Neuronal stem cell (in vitro differentiated cells): Measurements from ENCODE around the gene ZFYVE9. TPM values are rescaled to one million over a fixed set of nuclear protein-coding genes. Genes with fewer than 3 reads are reported as not detected.
"Not testable (repeated sequence)": the region's sequence is repeated elsewhere in the genome, so short reads cannot be mapped to it uniquely, and the experiment has no call there.

Experiments
- DNase-seq: peaks from one replicate; pipeline ENCODE4 v3.0.0-alpha.2; 2013; ENCODE audit warnings: low spot score
- H2AFZ ChIP-seq: one replicate; pipeline ENCODE4 v1.6.1; 2013; ENCODE audit warnings: mild to moderate bottlenecking, low read length, inconsistent platforms
- H2AK5ac ChIP-seq: 2 replicates; pipeline ENCODE4 v1.6.1; 2013; ENCODE audit warnings: low read depth, mild to moderate bottlenecking, inconsistent platforms, low read length, moderate library complexity, mixed read lengths
- H2BK120ac ChIP-seq: 2 replicates; pipeline ENCODE4 v1.6.1; 2013; ENCODE audit warnings: low read depth, mild to moderate bottlenecking, inconsistent platforms, low read length, moderate library complexity, mixed read lengths
- H2BK12ac ChIP-seq: one replicate; pipeline ENCODE4 v1.6.1; 2013; ENCODE audit warnings: low read length, inconsistent platforms
- H2BK15ac ChIP-seq: 2 replicates; pipeline ENCODE4 v1.6.1; 2013; ENCODE audit warnings: mild to moderate bottlenecking, low read length, inconsistent platforms, mixed read lengths
- H2BK5ac ChIP-seq: one replicate; pipeline ENCODE4 v1.6.1; 2013; ENCODE audit warnings: inconsistent platforms, mild to moderate bottlenecking, low read length, moderate library complexity
- H3K14ac ChIP-seq: one replicate; pipeline ENCODE4 v1.6.1; 2013; ENCODE audit warnings: low read length, inconsistent platforms
- H3K18ac ChIP-seq: 2 replicates; pipeline ENCODE4 v1.6.1; 2013; ENCODE audit warnings: low read length, inconsistent platforms
- H3K23ac ChIP-seq: 2 replicates; pipeline ENCODE4 v1.6.1; 2013; ENCODE audit warnings: low read depth, mild to moderate bottlenecking, mixed read lengths, low read length, inconsistent platforms; ENCODE audit not compliant: poor library complexity
- H3K27ac ChIP-seq: replicated peaks from 3 replicates; pipeline ENCODE4 v1.5.1; 2013; ENCODE audit warnings: low read length, inconsistent platforms
- H3K27me3 ChIP-seq, 3 experiments: 2 replicates each; pipeline ENCODE4 v1.6.1; 2013; ENCODE audit warnings: low read length in 3 of 3, mild to moderate bottlenecking in 2 of 3, inconsistent platforms in 1 of 3, low read depth in 1 of 3, mixed read lengths in 1 of 3, moderate library complexity in 1 of 3; ENCODE audit not compliant: control insufficient read depth in 3 of 3, insufficient read depth in 3 of 3
- H3K36me3 ChIP-seq, 2 donors: replicated peaks in 1 of 2; 2 replicates each; pipeline ENCODE4 v1.6.1; 2013; ENCODE audit warnings: low read length in 2 of 2; ENCODE audit not compliant: control insufficient read depth in 2 of 2, insufficient read depth in 2 of 2
- H3K4ac ChIP-seq: 2 replicates; pipeline ENCODE4 v1.6.1; 2013; ENCODE audit warnings: inconsistent platforms, mild to moderate bottlenecking, low read length, moderate library complexity
- H3K4me1 ChIP-seq, 2 donors: 1 replicate in 1 of 2; 2 replicates in 1 of 2; pipeline ENCODE4 v1.6.1; 2013; ENCODE audit warnings: low read length in 2 of 2, low read depth in 1 of 2; ENCODE audit not compliant: control insufficient read depth in 2 of 2, insufficient read depth in 1 of 2
- H3K4me2 ChIP-seq: one replicate; pipeline ENCODE4 v1.6.1; 2013; ENCODE audit warnings: mild to moderate bottlenecking, low read length, inconsistent platforms; ENCODE audit not compliant: insufficient read depth, poor library complexity, severe bottlenecking
- H3K4me3 ChIP-seq, 2 donors: 2 replicates each; pipeline ENCODE4 v1.5.1; 2013; ENCODE audit warnings: low read length in 2 of 2, mild to moderate bottlenecking in 2 of 2, inconsistent platforms in 1 of 2, moderate library complexity in 1 of 2
- H3K79me1 ChIP-seq: one replicate; pipeline ENCODE4 v1.6.1; 2013; ENCODE audit warnings: low read depth, mild to moderate bottlenecking, inconsistent platforms, low read length, moderate library complexity
- H3K9ac ChIP-seq: one replicate; pipeline ENCODE4 v1.6.1; 2013; ENCODE audit warnings: mild to moderate bottlenecking, low read depth, low read length, inconsistent platforms; ENCODE audit not compliant: poor library complexity
- H3K9me3 ChIP-seq, 2 donors: replicated peaks in 1 of 2; 2 replicates each; pipeline versions ENCODE3 to v1.6.1; 2013; ENCODE audit warnings: low read length in 2 of 2, mild to moderate bottlenecking in 2 of 2, inconsistent platforms in 1 of 2, low read depth in 1 of 2, mixed read lengths in 1 of 2, moderate library complexity in 1 of 2; ENCODE audit not compliant: control insufficient read depth in 2 of 2, insufficient read depth in 1 of 2
- H4K8ac ChIP-seq: one replicate; pipeline ENCODE4 v1.6.1; 2013; ENCODE audit warnings: low read depth, mild to moderate bottlenecking, inconsistent platforms, low read length, moderate library complexity
- H4K91ac ChIP-seq: one replicate; pipeline ENCODE4 v1.6.1; 2013; ENCODE audit warnings: low read length, low read depth, mild to moderate bottlenecking, inconsistent platforms; ENCODE audit not compliant: poor library complexity
- WGBS, 2 donors: extraction: QIAGEN DNeasy Blood & Tissue Kit; methylation state at CpG; one replicate each; pipeline ENCODE4 v1.1.7; 2013; ENCODE audit warnings: missing lambda C conversion rate in 2 of 2, mixed read lengths in 1 of 2; ENCODE audit not compliant: insufficient read length in 2 of 2, insufficient replicate concordance in 1 of 2; ENCODE audit errors: extremely low coverage in 2 of 2; 5-methylcytosine and 5-hydroxymethylcytosine counted together
- polyA plus RNA-seq, 2 experiments: library from polyadenylated mRNA; stranded (reverse); fragments of 200-250 nt; gene quantifications; one replicate each; pipeline ENCODE4 v1.2.3, GENCODE V29; 2013

Gene ZFYVE9
- 12.9 TPM for polyA plus RNA-seq (2013, experiment 1 of 2)
- 12.8 TPM for polyA plus RNA-seq (2013, experiment 2 of 2)

DNA sequence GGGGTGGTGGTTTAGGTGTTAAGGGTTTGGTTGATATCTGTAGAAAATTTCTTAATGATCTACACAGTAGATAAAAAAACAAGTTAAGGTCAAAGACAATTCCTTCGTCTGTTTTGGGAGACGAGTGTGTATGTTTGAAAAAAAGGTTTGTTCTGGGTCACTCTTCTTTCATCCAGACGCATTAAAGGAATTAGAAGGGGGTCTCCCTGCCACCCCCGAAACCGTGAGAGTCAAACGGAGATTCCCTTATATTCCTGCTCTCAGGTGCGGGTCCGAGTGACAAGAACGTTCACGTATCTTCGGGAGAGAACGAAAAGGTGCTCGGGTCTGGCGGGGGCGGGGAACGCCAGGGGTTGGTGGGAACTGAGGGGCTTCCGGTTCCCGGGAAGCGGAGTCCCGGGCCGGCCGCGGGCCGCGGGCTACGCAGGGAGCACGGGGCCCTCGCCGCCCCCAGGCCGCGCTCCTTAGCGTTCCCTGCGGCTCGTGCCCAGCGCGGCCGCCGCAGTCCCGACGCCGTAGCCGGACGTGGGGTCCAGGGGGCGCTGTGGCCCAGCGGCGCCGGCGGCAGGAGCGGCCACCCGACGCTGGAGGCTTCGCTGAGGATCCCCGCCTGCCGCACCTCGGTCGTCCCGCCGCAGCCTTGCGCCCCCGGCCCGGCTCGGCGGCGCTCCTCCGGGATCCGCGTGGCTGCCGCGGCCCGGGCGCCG lies at the start of gene ZFYVE9:
ZFYVE9 (plus strand) TSS at position 577 of the 707 bp plus-strand sequence. CDS start 91,118 bp downstream, outside the sequence.
- peak within 1 kb of the TSS; percentile 89 for H3K27ac ChIP-seq
- H2BK12ac ChIP-seq = peak within 1 kb of the TSS; percentile 58
- peaks cover 0 to 1% of the 10 kb centered on the region in 2 donors for H3K9me3 ChIP-seq
- WGBS, 2 donors = no CpG with 5 or more reads among the region's 72 CpGs
- peak within 1 kb of the TSS; percentile 94 for H3K14ac ChIP-seq
- H3K36me3 ChIP-seq = no peaks in the 10 kb centered on the region
- H3K23ac ChIP-seq = peak within 1 kb of the TSS; percentile 93
- peak within 1 kb of the TSS; percentile 95 for H3K9ac ChIP-seq
- H3K79me1 ChIP-seq = peaks cover 8% of the 10 kb centered on the region
- H4K8ac ChIP-seq = peak within 1 kb of the TSS; percentile 65
- peak within 1 kb of the TSS; percentile 84 for H3K4ac ChIP-seq
- H3K4me1 ChIP-seq = peaks cover 0 to 4% of the 10 kb centered on the region in 2 donors
- peak; percentile 85 for DNase-seq
- no peak within 1 kb of the TSS for H4K91ac ChIP-seq
- peak within 1 kb of the TSS; percentile 99 for H3K18ac ChIP-seq
- peak within 1 kb of the TSS; percentile 90 for H2BK5ac ChIP-seq
- H3K4me2 ChIP-seq = peak within 1 kb of the TSS; percentile 73
- H2BK15ac ChIP-seq = peak within 1 kb of the TSS; percentile 92
- H3K27me3 ChIP-seq = peaks cover 0 to 13% (median 0%) of the 10 kb centered on the region in 3 experiments
- H3K4me3 ChIP-seq = peak within 1 kb of the TSS; percentile 57 to 94
- H2AK5ac ChIP-seq = peak within 1 kb of the TSS; percentile 56
- peak within 1 kb of the TSS; percentile 96 for H2AFZ ChIP-seq
- peak within 1 kb of the TSS; percentile 18 for H2BK120ac ChIP-seq

GRCh38 chr1:52094300-52094699 lies 47.6 kb upstream of the ZFYVE9 start:
- not testable (repeated sequence) for H2AK5ac ChIP-seq, H4K91ac ChIP-seq, H3K9me3 ChIP-seq, H2BK15ac ChIP-seq, H2BK120ac ChIP-seq, H3K14ac ChIP-seq, H3K4me3 ChIP-seq, H3K23ac ChIP-seq, H3K9ac ChIP-seq, H3K27ac ChIP-seq, H2AFZ ChIP-seq, H2BK5ac ChIP-seq, H3K79me1 ChIP-seq, H4K8ac ChIP-seq, H3K4me2 ChIP-seq, H3K4ac ChIP-seq, H3K27me3 ChIP-seq, H2BK12ac ChIP-seq, H3K4me1 ChIP-seq, H3K18ac ChIP-seq, DNase-seq
- no CpG with 5 or more reads among the region's 7 CpGs for WGBS, 2 donors
- H3K36me3 ChIP-seq = peaks cover 4 to 31% of the 10 kb centered on the region in 2 donors

DNA sequence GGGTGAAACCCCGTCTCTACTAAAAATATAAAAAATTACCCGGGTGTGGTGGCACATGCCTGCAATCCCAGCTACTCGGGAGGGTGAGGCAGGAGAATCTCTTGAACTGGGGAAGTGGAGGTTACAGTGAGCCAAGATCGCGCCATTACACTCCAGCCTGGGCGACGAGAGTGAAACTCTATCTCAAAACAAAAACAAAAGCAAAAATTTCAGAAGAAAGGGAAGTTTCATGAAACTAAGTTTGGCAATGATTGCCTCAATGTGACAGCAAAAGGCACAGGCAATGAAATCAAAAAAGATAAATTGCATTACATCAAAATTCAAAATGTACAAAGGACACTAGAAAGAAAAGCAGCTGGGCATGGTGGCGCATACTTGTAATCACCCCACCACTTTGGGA lies 45.7 kb upstream of the ZFYVE9 start:
- H4K8ac ChIP-seq = no peak overlapping the region
- no peak overlapping the region for H3K9ac ChIP-seq
- no peak for DNase-seq
- peaks cover 3 to 6% of the 10 kb centered on the region in 2 donors for H3K4me1 ChIP-seq
- H2AK5ac ChIP-seq = no peak overlapping the region
- no peak overlapping the region for H3K4me3 ChIP-seq
- H2BK120ac ChIP-seq = no peak overlapping the region
- H3K27ac ChIP-seq = no peak overlapping the region
- H3K27me3 ChIP-seq = peaks cover 0 to 11% (median 0%) of the 10 kb centered on the region in 3 experiments
- no CpG with 5 or more reads among the region's 8 CpGs for WGBS, 2 donors
- H2BK15ac ChIP-seq = no peak overlapping the region
- H2AFZ ChIP-seq = no peak overlapping the region
- no peak overlapping the region for H3K18ac ChIP-seq
- H3K9me3 ChIP-seq = peaks cover 0 to 6% of the 10 kb centered on the region in 2 donors
- H3K14ac ChIP-seq = no peak overlapping the region
- no peak overlapping the region for H4K91ac ChIP-seq
- no peak overlapping the region for H2BK12ac ChIP-seq
- H3K79me1 ChIP-seq = no peaks in the 10 kb centered on the region
- no peak overlapping the region for H2BK5ac ChIP-seq
- H3K4ac ChIP-seq = no peak overlapping the region
- no peak overlapping the region for H3K4me2 ChIP-seq
- peaks cover 3 to 12% of the 10 kb centered on the region in 2 donors for H3K36me3 ChIP-seq
- no peak overlapping the region for H3K23ac ChIP-seq

- Histone ChIP-seq H3K4me1 (peaks cover 3 to 6% of the 10 kb centered on the region in 2 donors), H3K9me3 (no peaks in the 10 kb centered on the region), H2BK12ac (no peak overlapping the region), H3K9ac (no peak overlapping the region), H2BK5ac (no peak overlapping the region), H3K79me1 (no peaks in the 10 kb centered on the region), H3K27ac (no peak overlapping the region), H2AFZ (no peak overlapping the region), H3K27me3 (peaks cover 0 to 20% (median 0%) of the 10 kb centered on the region in 3 experiments), H3K18ac (no peak overlapping the region), H3K4me3 (no peak overlapping the region), H2AK5ac (no peak overlapping the region), H2BK120ac (no peak overlapping the region), H4K8ac (no peak overlapping the region), H3K14ac (no peak overlapping the region), H2BK15ac (no peak overlapping the region), H3K4ac (no peak overlapping the region), H3K4me2 (peak overlapping the region; percentile 13), H4K91ac (no peak overlapping the region), H3K36me3 (no peaks in the 10 kb centered on the region), H3K23ac (no peak overlapping the region)
- WGBS, 2 donors = no CpG with 5 or more reads among the region's 8 CpGs
- DNase-seq = peak; percentile 67
Observed at GRCh38 chr1:52098139-52098871, 43.6 kb upstream of the ZFYVE9 start.
